VCaP (cell line): ENCODE measurements around the gene WHRN.

Source experiments
- H3K27ac ChIP-seq: fragments of 450-650 bp; 2 replicates; pipeline ENCODE4 v1.5.1; 2017
- CTCF ChIP-seq: fragments of 450-650 bp; conservative IDR thresholded peaks from 2 replicates; pipeline ENCODE4 v1.5.1; 2017; ENCODE audit warnings: mild to moderate bottlenecking, moderate library complexity

Gene WHRN

GRCh38 chr9:114470121-114470520 is 35.2 kb downstream of the WHRN start:
- no peak for TF ChIP-seq CTCF
- H3K27ac ChIP-seq, result no peak overlapping the region

GRCh38 chr9:114469091-114469853 is 36.0 kb downstream of the WHRN start:
- no peak overlapping the region for H3K27ac ChIP-seq
- no peak for TF ChIP-seq CTCF

- H3K27ac ChIP-seq, result no peak overlapping the region
These were observed 37.4 kb downstream of the WHRN start for GRCh38 chr9:114467910-114468309.

GRCh38 chr9:114467226-114467750 is 38.0 kb downstream of the WHRN start:
- no peak overlapping the region for H3K27ac ChIP-seq
- TF ChIP-seq CTCF, result no peak

More at GRCh38 chr9:114467910-114468309, 37.4 kb downstream of the WHRN start:
- no peak for TF ChIP-seq CTCF

GRCh38 chr9:114465906-114466900 is 39.1 kb downstream of the WHRN start:
- TF ChIP-seq CTCF, result no peak

GRCh38 chr9:114465417-114465816 is 39.9 kb downstream of the WHRN start:
- TF ChIP-seq CTCF, result no peak
- no peak overlapping the region for H3K27ac ChIP-seq

More at GRCh38 chr9:114465906-114466900, 39.1 kb downstream of the WHRN start:
- no peak overlapping the region for H3K27ac ChIP-seq
